OCI-LY1 (cell line): Measurements from ENCODE around the gene PCBP3.

Source experiments
- H2AFZ ChIP-seq: fragments of 200-600 bp; sonication (generic), shearing (Covaris generic); 2 replicates; pipeline ENCODE4 v1.6.0; 2014; ENCODE audit warnings: antibody characterized with exemption, mild to moderate bottlenecking, low read length
- H3F3A ChIP-seq: fragments of 200-600 bp; sonication (generic), shearing (Covaris generic); 2 replicates; pipeline ENCODE4 v1.6.0; 2014; ENCODE audit warnings: mild to moderate bottlenecking, antibody characterized with exemption, low read length, moderate library complexity; ENCODE audit not compliant: insufficient read depth
- H3K27ac ChIP-seq: fragments of 200-600 bp; sonication (generic); 2 replicates; pipeline ENCODE4 v1.5.1; 2014; ENCODE audit warnings: low read length, mixed run types, mild to moderate bottlenecking, low read depth; ENCODE audit not compliant: poor library complexity, severe bottlenecking
- H3K27me3 ChIP-seq: fragments of 200-600 bp; sonication (generic); 2 replicates; pipeline ENCODE4 v1.6.0; 2014; ENCODE audit warnings: antibody characterized with exemption, mild to moderate bottlenecking, low read length, moderate library complexity; ENCODE audit not compliant: insufficient read depth
- H3K36me3 ChIP-seq: fragments of 200-600 bp; sonication (generic); 2 replicates; pipeline ENCODE4 v1.6.1; 2014; ENCODE audit warnings: mild to moderate bottlenecking, antibody characterized with exemption, low read length, moderate library complexity, mixed read lengths; ENCODE audit not compliant: insufficient read depth
- H3K4me1 ChIP-seq: fragments of 200-600 bp; sonication (generic); 2 replicates; pipeline ENCODE4 v1.5.1; 2014; ENCODE audit warnings: mild to moderate bottlenecking, low read length, moderate library complexity; ENCODE audit not compliant: insufficient read depth, severe bottlenecking
- H3K4me2 ChIP-seq: fragments of 200-600 bp; sonication (generic), shearing (Covaris generic); 2 replicates; pipeline ENCODE4 v1.6.1; 2014; ENCODE audit warnings: low read length
- H3K4me3 ChIP-seq: fragments of 200-600 bp; sonication (generic); 2 replicates; pipeline ENCODE4 v1.5.1; 2014; ENCODE audit warnings: low read length, low read depth, mild to moderate bottlenecking, mixed read lengths; ENCODE audit not compliant: poor library complexity, severe bottlenecking
- H3K79me2 ChIP-seq: fragments of 200-600 bp; shearing (Covaris generic); 2 replicates; pipeline ENCODE4 v1.6.1; 2016; ENCODE audit warnings: mixed run types, low read length, mixed read lengths; ENCODE audit not compliant: insufficient read depth
- H3K9ac ChIP-seq: fragments of 200-600 bp; sonication (generic), shearing (Covaris generic); 2 replicates; pipeline ENCODE4 v1.6.1; 2014; ENCODE audit warnings: mild to moderate bottlenecking, low read length, mixed read lengths
- H3K9me2 ChIP-seq: fragments of 200-600 bp; sonication (generic), shearing (Covaris generic); 2 replicates; pipeline ENCODE4 v1.6.1; 2014; ENCODE audit warnings: low read depth, mild to moderate bottlenecking, low read length, mixed read lengths
- H3K9me3 ChIP-seq: fragments of 200-600 bp; shearing (Covaris generic); 2 replicates; pipeline ENCODE4 v1.6.1; 2014; ENCODE audit warnings: low read length, mixed read lengths
- H4K20me1 ChIP-seq: fragments of 200-600 bp; sonication (generic), shearing (Covaris generic); 2 replicates; pipeline ENCODE4 v1.6.0; 2016; ENCODE audit warnings: mild to moderate bottlenecking, low read length; ENCODE audit not compliant: insufficient read depth
- EZH2 ChIP-seq: fragments of 200-600 bp; sonication (generic), shearing (Covaris generic); IDR thresholded peaks from 2 replicates; pipeline ENCODE4 v1.8.0; 2017; ENCODE audit warnings: borderline replicate concordance, mixed run types, mild to moderate bottlenecking, antibody characterized with exemption, low read length, moderate library complexity, mixed read lengths
- TF ChIP-seq, protein P1 (sequence below): fragments of 200-600 bp; sonication (generic), shearing (Covaris generic); IDR thresholded peaks from 2 replicates; pipeline ENCODE4 v1.5.1; 2017; ENCODE audit warnings: mild to moderate bottlenecking, antibody characterized with exemption, low read length, moderate library complexity, mixed read lengths

PCBP3 gene

DNA sequence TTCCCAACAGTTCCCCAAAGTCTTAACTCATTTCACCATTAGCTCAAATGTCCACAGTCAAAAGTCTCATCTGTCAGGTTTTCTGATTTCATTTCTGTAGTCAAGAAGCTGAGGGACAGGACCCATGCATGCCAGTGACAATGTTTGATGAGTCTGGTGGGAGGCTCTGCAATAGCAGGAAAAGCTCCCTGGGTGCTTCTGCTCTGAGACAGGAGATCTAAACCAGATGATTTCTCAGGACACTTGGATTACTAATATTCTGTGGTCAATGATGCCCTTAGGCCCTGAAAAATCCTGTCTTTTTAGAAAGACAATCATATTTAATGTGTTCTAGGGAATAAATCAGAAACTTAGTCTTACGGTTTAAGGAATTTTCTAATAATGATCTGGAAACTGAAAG lies 56.4 kb downstream of the PCBP3 start:
- Histone ChIP-seq H2AFZ (no peak overlapping the region), H3K79me2 (no peaks in the 10 kb centered on the region), H3F3A (no peaks in the 10 kb centered on the region), H3K4me1 (no peaks in the 10 kb centered on the region), H3K4me3 (no peak overlapping the region), H3K9ac (no peak overlapping the region), H3K9me3 (no peaks in the 10 kb centered on the region), H3K4me2 (no peak overlapping the region), H3K9me2 (no peaks in the 10 kb centered on the region), H4K20me1 (no peaks in the 10 kb centered on the region), H3K27me3 (peaks cover 4% of the 10 kb centered on the region; the same call in 1 of the 2 replicates), H3K36me3 (no peaks in the 10 kb centered on the region), H3K27ac (no peak overlapping the region)
- TF ChIP-seq, protein P1, sequence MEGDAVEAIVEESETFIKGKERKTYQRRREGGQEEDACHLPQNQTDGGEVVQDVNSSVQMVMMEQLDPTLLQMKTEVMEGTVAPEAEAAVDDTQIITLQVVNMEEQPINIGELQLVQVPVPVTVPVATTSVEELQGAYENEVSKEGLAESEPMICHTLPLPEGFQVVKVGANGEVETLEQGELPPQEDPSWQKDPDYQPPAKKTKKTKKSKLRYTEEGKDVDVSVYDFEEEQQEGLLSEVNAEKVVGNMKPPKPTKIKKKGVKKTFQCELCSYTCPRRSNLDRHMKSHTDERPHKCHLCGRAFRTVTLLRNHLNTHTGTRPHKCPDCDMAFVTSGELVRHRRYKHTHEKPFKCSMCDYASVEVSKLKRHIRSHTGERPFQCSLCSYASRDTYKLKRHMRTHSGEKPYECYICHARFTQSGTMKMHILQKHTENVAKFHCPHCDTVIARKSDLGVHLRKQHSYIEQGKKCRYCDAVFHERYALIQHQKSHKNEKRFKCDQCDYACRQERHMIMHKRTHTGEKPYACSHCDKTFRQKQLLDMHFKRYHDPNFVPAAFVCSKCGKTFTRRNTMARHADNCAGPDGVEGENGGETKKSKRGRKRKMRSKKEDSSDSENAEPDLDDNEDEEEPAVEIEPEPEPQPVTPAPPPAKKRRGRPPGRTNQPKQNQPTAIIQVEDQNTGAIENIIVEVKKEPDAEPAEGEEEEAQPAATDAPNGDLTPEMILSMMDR, result no peak
- no peak for TF ChIP-seq EZH2

DNA sequence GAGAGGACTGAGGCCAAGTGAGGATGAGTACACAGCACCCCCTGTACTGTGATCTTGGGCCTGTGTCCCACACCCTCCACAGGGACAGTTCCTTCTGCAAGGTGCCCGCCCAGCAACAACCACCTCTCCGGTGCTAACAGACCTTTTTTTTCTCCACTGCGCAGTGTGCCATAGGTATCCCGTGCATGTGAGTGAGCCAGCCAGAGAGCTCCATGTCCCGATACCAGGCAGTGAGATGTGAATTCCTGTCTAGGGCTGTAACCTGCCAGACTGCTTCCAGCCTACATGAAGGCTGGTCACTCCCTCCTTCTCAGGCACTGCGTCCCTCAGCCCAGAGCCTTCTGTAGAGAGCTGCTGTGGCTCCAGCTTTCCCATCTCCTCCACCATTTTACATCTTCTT lies 56.9 kb downstream of the PCBP3 start:
- Histone ChIP-seq H3K9me3 (no peaks in the 10 kb centered on the region), H2AFZ (no peak overlapping the region), H3K4me1 (no peaks in the 10 kb centered on the region), H3K27me3 (peaks cover 4% of the 10 kb centered on the region; the same call in 1 of the 2 replicates), H3F3A (no peaks in the 10 kb centered on the region), H3K4me3 (no peak overlapping the region), H3K79me2 (no peaks in the 10 kb centered on the region), H3K36me3 (no peaks in the 10 kb centered on the region), H3K27ac (no peak overlapping the region), H3K9ac (no peak overlapping the region), H3K9me2 (no peaks in the 10 kb centered on the region), H3K4me2 (no peak overlapping the region), H4K20me1 (no peaks in the 10 kb centered on the region)
- TF ChIP-seq, protein P1, result no peak
- no peak for TF ChIP-seq EZH2

DNA sequence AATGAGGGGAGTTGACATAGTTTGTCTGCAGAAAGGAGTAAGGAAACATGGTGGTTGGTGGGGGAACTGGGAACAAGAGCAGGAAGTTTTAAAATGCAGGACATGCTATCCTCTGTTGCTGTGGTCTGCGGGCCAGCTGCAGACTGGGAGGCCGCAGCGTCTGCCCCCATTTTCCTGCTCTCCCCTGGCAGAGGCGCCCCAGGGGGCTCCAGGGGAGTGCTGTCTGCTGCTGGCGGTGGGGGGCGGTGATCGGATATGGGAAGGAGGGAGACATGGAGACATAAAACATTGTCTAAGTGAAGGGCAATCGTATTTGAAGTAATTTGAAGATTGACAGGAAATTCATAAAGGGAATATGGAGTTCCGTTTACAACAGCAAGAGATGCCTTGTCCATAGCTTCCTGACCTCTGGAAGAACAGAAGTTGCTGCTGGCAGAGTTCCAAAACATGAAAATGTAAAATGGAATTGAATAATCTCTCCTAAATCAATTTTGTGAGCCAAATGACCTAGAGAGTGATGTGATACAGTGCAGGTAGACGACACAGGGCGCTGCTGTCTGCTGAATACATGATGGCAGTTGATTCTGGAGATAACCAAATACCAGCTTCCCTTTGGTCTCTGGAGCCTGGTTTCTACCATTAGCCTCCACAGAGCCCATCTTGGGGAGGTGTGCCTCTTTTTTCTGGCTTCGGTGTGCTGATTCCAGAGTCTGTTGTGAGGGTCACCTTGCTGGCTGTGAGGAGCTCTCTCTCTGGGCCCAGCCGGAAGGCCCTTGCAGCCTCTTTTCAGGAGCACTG lies 61.0 kb downstream of the PCBP3 start:
- H3K4me1 ChIP-seq, result no peaks in the 10 kb centered on the region
- H3F3A ChIP-seq, result no peaks in the 10 kb centered on the region
- no peak overlapping the region for H2AFZ ChIP-seq
- H3K36me3 ChIP-seq, result no peaks in the 10 kb centered on the region
- no peak for TF ChIP-seq EZH2
- TF ChIP-seq, protein P1, result no peak
- no peaks in the 10 kb centered on the region for H3K9me3 ChIP-seq
- H3K27me3 ChIP-seq, result peaks cover under 1% of the 10 kb centered on the region; the same call in 1 of the 2 replicates
- no peaks in the 10 kb centered on the region for H3K79me2 ChIP-seq
- no peak overlapping the region for H3K9ac ChIP-seq
- H4K20me1 ChIP-seq, result no peaks in the 10 kb centered on the region
- H3K27ac ChIP-seq, result no peak overlapping the region
- H3K4me3 ChIP-seq, result no peak overlapping the region
- H3K9me2 ChIP-seq, result no peaks in the 10 kb centered on the region
- H3K4me2 ChIP-seq, result no peak overlapping the region
